GM11168 (cell line): Measurements from ENCODE around the gene SRGAP2C.
"Not testable (repeated sequence)": the region's sequence is repeated elsewhere in the genome, so short reads cannot be mapped to it uniquely, and the experiment has no call there.

Source experiments
- in situ Hi-C: fragments of 300-500 bp; cut with MboI; formaldehyde crosslinking; loops from one replicate; pipeline ENCODE4 v1.12.0; 2022; ENCODE audit warnings: low sequenced_read_pairs; ENCODE audit not compliant: unreplicated experiment

SRGAP2C gene

DNA sequence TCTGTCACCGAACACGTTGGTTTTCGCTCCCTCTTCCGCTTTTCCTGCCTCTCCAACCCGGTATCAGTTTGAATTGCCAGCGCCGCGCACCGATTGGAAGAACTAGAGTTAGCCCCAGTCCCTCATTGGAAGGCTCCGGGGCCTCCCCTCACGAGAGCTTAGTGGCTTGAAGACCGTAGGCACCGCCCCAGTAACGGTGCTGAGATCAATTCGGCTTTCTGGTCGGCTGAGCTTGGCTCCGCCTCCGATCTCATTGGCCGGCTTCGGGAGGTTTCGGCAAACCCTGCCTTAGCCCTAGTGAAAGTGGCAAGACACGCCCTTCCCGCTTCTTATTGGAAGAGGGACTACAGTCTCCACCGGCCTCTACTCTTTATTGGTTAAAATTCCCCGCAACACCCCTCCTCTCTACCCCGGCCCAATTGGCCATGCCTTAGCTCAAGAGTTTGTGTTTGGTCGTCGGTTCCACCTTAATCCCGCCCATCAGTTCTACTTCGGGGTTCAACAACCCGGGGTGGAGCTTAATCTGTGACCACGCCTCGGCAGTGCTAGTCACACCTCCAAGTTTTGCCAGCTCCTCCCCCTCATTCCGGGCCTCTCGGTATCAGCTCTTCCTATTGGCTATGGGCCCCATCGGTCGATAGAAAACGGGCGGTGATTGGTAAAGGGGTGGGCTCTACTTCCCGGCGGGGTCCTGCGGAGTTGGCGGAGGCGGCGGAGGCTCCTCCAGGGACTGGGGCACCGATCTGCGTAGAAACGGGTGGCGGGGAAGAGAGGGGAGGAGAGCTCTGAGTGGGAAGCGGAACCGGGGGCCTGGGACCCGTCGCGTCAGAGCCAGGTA is at the start of gene SRGAP2C, which contains the start of gene FAM72B:
Gene SRGAP2C (plus strand): TSS at position 686 of the 838 bp plus-strand sequence. CDS start 2,472 bp downstream, outside the sequence.
Gene FAM72B (minus strand): TSS at position 51 of the 838 bp plus-strand sequence. CDS start 851 bp downstream, outside the sequence.
- in situ Hi-C loops: not testable (repeated sequence)

DNA sequence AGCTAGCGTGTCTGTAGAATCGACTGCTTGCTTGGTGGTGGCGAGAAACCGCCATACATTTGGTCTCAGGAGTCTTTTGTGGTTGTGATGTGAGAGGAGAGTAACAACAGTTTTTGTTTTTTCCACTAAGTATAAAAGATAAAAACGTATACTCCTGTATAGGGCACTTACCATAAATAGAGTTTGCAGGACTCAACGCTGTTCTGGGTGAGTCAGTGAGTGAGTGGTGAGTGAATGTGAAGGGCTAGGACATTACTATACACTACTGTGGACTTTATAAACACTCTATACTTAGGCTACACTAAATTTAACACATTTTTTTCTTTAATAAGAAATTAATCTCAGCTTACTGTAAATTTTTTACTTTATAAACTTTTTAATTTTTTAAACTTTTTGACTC is 44.4 kb upstream of the SRGAP2C start:
- in situ Hi-C loops: not testable (repeated sequence)

DNA sequence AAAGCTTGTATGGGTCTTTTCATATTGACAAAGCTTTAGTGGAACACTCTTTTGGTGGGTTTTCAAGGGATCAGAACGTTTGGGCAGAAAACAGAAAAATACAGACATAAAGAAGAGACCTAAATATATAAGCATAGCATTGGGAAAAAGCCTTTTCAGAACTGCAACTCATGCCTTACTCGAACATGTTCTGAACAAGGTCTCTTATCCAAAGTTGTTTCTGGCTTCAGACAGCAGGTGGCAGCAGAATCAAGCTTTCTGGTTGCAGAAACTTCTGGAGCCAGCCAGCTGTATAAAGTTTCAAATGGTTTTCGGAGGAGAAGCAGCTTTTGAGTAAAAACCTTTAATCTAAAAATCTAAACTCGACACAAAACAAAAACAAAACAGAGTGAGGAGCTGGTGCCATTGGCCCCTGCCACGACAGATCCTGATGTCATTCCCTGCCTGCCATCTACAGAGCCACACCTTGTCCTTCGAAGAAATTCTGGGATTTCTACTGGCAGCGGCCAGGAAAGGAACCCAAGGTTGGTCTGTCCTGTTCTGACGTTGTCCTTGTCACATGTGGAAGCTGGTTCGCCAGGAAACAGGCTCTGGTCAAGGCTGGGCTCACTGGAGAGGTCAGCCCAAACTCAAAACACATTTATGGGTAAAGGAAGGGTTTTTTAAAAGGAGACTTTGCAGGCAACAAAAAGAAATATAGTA is 36.1 kb upstream of the SRGAP2C start:
- in situ Hi-C loops: not testable (repeated sequence)

DNA sequence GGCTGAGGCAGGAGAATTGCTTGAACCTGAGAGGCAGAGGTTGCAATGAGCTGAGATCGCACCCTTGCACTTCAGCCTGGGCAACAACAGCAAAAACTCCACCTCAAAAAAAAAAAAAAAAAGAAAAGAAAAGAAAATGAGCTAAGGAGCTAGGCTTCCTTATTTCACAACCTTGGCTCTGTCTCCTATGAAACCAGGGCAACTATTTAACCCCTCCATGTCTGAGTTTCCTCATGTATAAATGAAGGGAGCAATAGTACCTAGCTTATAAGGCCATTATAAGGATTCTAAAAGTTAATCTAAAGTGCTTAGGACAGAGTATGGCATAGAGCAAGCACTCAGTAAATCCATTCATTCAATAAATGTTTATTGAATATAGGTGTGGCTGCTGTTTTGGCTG is 33.5 kb upstream of the SRGAP2C start:
- in situ Hi-C loops: not testable (repeated sequence)

DNA sequence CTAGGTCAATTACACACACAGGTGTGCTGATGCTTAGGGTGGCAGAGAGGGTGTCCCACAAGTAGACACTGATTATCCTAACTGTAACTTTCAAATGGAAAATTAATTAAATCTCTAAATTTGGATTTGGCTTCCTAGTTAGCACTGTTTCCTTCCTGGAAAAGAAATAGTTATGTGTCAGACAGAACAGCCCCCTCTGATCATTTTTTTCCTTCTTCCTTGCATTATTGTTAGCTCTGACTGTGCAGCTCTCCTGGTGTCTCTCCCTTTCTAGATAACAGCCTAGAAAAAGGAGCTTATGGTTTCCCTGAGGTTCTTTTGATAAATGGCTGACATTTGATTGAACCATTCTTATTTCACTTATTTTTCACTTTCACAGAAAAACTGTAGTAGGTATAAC is 32.0 kb upstream of the SRGAP2C start:
- in situ Hi-C loops: not testable (repeated sequence)

DNA sequence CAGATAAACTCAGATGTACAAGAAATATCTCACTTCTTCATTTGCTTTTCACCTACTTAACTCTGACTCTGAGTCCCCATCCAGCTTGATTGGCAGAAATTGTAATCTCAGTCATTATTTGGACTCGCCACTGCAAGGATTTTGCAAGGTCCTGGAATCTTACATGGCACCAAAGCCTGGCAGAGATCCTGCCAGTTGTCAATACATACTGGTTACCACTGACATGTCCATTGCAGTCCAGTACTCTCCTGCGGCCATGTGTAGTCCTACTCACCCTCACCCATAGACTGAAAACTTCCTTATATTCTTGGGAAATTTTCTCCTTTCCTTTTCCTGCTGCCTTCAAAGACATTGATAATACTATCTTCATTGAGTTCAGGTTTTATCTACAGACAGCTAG is 30.0 kb upstream of the SRGAP2C start:
- in situ Hi-C loops: not testable (repeated sequence)

DNA sequence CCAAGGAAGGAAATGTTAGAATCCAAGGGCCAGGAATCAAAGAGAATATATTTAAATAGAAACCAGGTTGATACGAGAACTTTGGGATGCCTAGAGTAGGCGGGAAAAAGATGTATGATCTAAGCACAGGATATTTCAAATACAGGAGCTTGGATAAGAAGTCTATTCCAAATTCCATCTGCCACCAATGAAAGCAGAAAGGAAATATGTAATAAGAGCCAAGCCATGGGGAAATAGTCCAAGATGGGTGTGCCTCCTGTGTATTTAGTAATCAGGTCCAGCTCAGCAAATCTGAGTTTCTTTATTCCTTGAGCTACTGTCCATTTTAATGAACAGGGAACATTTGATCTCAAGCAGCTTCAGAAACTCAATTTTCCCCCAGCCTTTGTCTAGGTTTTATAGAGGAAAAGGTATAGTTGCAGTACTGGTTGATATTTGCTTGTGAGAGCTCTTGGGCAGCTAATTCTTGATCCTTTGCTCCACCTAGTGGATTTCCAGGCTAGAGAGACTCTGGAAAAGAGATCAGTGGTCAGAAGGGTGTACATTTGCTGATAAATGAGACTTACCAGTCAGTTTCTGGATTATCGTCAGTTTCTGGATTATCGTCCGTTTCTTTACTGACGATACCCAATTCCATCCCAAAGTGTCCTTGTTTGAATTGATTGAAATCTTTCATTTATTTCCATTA is 29.0 kb upstream of the SRGAP2C start:
- in situ Hi-C loops: not testable (repeated sequence)

DNA sequence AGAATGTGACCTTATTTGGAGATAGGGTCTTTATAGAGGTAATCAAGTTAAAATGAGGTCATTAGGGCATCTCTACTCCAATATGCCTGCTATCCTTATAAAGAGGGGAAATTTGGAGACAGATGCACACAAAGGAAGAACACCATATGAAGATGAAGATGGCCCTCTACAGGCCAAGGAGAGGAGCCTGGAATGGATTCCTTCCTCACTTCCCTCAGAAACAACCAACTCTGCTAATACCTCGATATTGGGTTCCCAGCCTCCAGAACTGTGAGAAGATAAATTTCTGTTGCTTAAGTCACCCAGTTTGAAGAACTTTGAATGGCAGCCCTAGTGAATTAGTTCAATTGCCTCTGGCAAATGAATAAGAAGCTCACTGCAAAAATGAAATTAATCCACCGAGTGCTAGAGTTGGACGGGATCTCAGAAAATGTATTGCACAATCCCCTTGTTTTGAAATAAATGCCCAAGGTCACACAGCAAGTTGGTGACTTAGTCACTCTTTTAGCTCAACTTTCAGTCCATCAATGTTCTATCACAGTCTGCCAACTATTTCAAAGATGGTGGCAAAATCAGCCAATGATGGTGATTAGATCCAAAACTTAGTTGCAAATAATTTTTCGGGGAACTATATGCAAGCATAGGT is 27.7 kb upstream of the SRGAP2C start:
- in situ Hi-C loops: not testable (repeated sequence)

DNA sequence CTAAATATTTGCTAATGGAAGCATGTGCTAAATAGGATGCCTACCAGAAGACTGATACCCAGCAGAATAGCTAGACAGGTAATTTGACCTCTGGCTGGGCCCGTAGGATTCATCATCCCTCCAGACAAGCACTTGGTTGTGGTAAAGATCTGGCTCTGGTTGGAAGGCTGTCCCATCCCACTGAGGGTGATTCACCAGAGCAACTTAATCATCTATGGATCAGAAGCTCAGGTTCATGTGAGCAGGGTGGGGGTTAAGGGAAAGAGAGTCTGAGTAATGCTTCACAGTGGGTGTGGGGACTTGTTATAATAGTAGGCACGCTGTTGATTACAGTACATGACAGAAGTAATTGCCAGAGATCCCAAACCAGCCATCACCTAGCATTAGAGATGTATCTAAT is 27.2 kb upstream of the SRGAP2C start:
- in situ Hi-C loops: not testable (repeated sequence)

DNA sequence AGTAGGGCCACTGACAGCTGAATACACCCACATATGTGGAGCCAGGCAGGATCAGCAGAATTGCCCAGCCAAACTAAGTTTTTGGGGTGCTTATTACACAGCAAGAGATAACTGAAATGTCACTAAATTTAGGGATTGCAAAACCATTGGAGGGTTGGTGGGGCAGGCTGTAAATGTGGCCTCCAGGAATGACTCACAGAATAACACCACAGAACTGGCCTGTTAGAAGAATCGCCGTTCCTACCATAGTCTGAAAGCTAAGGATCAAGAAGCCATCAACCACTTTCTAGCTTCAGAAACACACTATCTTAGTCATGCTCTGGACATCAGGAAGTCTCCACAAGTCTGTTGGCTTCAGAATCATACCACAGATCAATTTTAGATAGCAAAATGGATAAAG is 24.7 kb upstream of the SRGAP2C start:
- in situ Hi-C loops: not testable (repeated sequence)

DNA sequence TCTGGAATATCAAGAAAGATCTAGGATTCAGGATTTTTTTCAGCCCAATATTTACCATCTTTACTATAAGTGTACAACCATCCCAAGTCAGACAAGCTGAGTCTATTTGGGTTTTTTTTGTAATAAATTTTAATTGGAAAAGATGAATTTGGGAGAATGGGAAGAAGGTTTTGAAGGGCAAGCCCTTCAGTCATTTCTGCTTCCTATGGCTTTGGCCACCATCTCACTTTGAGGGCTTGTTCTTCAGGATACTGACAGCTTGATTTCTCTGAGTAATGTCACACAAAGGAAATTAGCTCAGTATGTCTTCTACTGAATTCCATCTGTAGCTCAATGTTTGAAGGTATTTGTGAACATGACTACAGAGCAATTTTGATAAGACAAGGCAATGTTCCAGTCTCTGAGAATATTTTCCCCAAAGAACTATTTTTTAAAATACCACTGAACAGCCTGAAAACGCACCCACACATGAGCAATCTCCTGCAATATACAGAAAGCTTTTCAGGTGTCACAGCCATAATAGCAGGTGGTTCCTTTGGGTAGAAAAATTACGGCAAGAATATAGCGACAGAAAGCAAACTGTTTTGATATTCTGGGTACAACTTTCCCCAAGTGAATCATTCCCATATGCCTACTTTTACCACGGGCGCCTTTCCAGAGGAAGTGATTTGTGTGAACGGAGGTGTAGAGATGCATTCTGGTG is 23.4 kb upstream of the SRGAP2C start:
- in situ Hi-C loops: not testable (repeated sequence)

DNA sequence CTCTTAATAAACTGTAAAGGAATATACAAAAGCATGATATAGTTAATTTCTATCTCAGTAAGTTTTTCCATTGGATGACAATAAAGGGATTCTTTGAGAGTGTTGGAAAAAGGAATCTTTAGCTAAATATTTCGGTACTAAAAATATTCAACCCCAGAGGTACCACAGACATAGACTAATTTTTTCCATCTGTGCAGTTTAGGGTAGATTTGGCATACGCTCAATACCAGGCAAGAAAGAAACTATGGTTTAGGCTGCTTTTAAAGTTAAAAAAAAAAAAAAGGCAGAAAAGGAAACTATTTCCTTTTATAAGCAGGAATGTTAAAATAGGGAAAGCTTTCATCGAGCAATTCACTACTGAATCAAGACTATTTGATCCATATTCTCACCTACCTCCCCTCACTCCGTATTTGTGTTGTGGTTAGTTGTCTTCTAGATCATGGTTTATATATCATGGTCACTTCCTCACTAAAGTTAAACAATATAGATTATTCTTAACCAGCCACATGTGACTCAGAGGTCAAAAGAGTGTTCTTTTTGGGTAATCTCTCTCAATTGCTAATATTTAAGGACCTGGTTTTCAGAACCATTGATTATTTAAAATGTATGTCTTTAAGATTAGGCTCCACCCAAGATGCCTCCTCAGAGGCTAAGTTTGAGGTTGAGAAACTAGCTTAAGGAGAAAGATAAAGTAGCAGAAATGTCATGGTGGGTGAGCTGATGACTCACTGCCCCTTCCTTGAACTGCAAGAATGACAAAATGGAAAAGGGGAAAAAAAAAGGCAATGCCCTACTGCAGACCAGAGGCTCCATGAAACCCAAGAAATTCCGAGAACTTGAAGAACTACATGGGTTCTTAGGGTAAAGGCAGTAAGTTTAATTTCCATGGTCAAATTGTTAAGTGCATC is 20.7 kb upstream of the SRGAP2C start:
- in situ Hi-C loops: not testable (repeated sequence)

DNA sequence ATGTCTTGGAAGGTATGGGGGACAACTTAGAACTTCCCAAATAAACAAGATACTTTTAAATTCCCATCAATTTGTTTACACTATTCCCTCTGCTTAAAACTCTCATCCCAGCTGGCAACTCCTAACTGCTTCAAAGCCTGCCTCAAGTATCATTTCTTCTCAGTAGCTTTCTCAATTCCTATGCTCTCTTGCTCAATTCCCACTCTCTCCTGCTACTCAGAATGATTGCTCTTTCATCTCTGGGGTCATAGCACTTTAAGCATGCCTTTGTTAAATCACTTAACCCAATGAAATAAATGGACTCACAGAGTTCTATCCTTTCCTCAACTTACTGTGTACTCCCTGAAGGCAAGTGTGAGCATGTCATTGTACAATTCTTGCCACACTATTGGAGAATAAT is 19.5 kb upstream of the SRGAP2C start:
- in situ Hi-C loops: not testable (repeated sequence)

DNA sequence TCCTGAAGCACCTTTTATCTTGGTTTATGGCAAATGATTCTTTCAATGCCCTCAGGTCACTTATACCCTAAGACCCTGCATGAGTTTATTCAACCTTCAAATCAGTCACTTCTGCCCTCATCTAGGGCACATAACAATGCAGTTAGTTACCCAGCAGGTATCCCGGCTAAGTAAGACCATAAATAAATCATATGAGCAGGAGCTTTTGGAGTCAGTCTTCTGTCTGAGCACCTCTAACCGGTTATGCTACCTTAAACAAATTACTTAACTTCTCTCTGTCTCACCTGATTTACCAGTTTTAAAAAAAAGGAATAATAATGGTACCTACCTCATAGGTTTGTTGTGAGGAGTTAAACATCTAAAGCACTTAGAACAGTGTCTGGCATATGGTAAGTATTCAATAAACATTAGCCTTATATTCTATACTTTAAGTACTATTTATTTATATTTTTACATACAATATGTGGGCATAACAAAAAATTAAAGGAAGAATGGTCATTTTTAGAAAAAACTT is 17.5 kb upstream of the SRGAP2C start:
- in situ Hi-C loops: not testable (repeated sequence)

DNA sequence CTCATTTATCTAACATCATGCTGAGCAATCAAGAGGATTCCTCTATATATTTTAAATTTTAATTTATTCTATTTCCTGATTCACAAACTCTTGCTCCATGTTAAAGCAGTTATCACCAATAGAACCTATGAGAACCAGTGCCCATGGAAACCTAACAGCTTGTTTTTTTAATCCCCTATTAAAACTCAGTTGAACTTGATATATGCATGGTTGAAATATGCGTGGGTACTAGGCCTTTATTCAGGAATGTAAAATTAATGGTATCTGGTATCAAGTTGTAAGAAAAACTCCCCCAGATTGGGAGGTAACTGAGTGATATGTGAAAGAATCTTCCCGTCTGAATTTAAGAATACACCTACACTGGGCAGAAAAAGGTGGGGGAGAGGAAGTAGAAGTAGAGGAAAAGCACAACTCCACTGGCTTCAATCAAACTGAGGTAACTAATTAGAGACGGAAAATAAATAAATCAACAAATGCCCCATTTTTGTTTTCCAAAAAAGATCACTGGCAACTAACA is 16.6 kb upstream of the SRGAP2C start:
- in situ Hi-C loops: not testable (repeated sequence)

DNA sequence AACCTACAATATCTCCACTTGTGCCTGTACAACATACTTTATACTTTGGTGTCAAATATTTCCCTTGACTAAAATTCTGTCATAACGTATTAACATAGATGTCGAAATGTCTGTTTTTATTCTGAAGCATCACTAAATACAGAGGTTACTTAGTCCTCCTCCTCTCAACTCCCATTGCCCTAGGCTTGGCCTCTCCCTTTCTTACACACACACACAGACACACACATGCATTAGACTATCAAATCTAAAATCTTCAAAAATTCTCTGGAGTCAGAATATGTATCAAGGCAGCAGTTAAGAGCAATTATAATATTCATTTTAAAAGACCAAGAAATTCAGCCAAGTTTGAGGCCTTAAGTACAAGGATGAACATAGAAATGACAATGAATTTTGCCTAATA is 8.1 kb upstream of the SRGAP2C start:
- in situ Hi-C loops: not testable (repeated sequence)

DNA sequence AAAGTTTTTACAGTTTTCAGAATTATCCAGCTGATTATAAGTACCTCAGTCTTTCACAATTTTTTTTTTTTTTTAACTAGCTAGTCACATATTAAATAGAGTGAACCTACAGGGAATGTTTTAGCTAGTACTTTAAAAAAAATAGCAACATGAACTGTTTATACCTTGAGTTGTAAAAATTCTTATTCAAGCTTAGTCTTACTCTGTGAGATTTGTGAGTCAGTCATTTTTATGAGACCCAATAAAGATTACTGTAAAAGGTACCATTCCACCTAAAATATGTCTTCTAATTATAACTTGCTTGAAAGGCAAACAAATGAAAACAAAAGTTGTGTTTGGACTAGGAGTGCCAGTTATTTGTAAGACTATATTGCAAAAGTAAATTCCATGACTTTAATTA is 6.6 kb upstream of the SRGAP2C start:
- in situ Hi-C loops: not testable (repeated sequence)

DNA sequence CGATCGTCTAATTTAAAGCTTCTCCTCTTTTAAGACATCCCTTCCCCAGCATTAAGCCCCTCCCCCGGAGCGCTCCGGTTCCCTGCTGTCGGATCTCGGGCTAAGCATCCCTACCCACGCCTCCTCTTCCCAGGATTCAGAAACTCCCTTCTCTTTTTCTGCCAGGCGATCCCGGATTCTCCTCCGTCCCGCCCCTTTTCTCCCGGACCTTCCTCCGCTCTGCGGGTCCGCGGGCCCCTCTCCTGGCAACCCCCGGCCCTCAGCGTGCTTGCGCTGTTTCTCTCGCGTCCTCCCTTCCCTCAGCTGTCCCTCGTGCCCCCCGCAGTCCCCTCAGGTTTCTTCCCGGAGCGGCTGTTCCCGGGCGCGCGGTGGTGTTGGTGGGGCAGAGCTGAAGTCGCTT is 908 bp upstream of the SRGAP2C start:
- in situ Hi-C loops: not testable (repeated sequence)
